ENCODE results near the gene KLF1.
"Not testable (repeated sequence)": the region's sequence is repeated elsewhere in the genome, so short reads cannot be mapped to it uniquely, and the experiment has no call there.

Gene KLF1

GRCh38 chr19:12866416-12867119, 20.4 kb downstream of the KLF1 start:
- no peak for DNase-seq

GRCh38 chr19:12865746-12866415, 21.1 kb downstream of the KLF1 start:
- no peak for DNase-seq

- DNase-seq, result no peak
Measured at GRCh38 chr19:12864721-12865715, 22.0 kb downstream of the KLF1 start.

- DNase-seq, result no peak
Measured at GRCh38 chr19:12864143-12864542, 22.9 kb downstream of the KLF1 start.

DNA sequence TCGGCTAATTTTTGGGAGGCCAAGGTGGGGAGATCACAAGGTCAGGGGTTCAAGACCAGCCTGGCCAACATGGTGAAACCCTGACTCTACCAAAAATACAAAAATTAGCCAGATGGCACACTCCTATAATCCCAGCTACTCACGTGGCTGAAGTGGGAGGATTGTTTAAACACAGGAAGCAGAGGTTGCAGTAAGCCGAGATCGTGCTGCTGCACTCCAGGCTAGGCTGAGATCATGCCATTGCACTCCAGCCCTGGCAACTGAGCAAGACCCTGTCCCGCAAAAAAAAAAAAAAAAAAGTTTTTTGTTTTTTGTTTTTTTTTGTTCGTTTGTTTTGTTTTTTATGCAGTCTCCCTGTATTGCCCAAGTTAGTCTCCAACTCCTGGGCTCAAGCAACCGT, 27.5 kb downstream of the KLF1 start:
- peak; percentile 22 for DNase-seq

GRCh38 chr19:12858041-12858928, 28.7 kb downstream of the KLF1 start:
- no peak for DNase-seq

GRCh38 chr19:12856653-12857052, 30.3 kb downstream of the KLF1 start:
- DNase-seq, result no peak

DNA sequence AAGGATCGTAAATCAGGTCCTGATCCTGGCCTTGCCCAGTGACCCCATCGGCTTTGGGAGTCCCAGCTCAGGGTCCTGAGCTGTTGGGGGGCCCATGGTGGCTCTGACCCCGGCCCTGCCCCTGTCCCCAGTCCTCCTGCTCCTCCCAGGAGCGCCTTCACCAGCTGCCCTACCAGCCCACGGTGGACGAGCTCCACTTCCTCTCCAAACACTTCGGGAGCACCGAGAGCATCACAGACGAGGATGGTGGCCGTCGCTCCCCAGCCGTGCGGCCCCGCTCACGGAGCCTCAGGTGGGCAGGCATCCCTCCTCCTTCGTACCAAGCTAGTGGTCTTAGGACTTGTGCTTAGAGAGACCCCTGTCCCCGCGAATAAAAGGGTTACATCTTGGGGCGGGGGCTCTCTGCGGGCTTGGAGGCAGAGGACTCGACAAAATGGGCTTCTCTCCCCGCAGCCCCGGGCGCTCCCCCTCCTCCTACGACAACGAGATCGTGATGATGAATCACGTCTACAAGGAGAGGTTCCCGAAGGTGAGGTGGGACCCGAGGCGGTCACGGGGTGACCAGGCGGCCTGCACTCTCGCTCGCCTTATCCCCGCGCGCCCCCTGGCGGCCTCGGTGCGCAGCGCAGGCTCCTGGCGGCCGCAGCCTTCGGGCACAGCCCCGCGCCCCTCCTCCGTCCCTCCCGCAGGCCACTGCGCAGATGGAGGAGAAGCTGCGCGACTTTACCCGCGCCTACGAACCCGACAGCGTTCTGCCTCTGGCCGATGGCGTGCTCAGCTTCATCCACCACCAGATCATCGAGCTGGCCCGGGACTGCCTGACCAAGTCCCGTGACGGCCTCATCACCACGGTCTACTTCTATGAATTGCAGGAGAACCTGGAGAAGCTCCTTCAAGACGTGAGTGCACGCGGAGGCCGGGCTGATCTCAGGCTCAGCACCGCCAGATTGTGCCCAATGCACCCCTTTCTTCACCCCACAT, 39.6 kb downstream of the KLF1 start:
- peak; percentile 73 for DNase-seq

GRCh38 chr19:12846613-12847012, 40.4 kb downstream of the KLF1 start:
- DNase-seq, result not testable (repeated sequence)

- DNase-seq, result no peak
Measured at GRCh38 chr19:12843999-12844732, 42.8 kb downstream of the KLF1 start.

GRCh38 chr19:12843328-12843727, 43.7 kb downstream of the KLF1 start:
- DNase-seq, result no peak

GRCh38 chr19:12842511-12842910, 44.5 kb downstream of the KLF1 start:
- no peak for DNase-seq

GRCh38 chr19:12841094-12841493, 45.9 kb downstream of the KLF1 start:
- DNase-seq, result peak; percentile 96

DNA sequence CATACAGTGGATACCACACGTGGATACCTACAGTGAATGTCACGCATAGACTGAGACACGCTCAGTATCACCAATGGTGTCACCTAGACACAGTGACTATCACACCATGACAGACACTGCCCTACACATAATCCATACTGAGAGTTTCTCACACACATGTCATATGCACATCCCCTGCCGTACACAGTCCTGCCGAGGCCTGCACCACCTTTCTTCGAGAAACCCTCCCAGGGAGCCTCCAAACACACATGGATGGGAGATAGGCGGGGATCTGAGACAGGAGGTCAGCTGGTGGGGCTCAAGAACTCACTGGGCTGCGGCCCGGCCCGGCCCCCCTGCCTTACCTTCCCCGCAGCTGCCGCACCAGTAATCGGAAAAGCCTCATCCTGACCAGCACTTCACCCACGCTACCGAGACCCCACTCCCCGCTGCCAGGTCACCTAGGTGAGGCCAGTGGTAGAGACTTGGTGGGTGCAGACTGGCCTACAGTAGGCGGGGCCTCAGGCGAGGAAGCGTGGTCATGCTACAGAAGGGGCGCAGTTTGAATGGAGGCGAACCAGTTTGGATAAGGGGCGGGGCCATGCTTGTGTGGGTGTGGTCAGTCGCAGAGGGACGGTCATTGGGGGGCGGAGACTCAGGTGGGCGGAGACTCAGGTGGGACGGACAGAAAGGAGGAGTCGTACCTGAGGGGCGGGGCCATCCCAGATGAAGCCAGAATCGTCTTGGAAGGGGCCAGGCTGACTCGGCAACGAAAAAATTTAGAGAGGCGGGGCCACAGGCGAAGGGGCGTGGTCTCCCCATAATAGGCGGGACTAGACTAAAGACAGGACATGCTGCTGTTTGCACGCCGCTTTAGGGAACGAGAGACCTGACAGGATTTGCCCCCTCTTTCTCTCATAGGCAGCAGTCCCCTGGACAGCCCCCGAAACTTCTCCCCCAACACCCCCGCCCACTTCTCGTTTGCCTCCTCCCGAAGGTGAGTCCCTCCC, 46.6 kb downstream of the KLF1 start:
- peak; percentile 91 for DNase-seq

GRCh38 chr19:12838886-12839756, 47.9 kb downstream of the KLF1 start:
- DNase-seq, result peak; percentile 41

GRCh38 chr19:12838182-12838885, 48.7 kb downstream of the KLF1 start, which contains the start of gene MAST1:
Gene MAST1, plus strand, starts transcription at chr19:12838515. Its CDS starts 58 bp downstream, at chr19:12838573.
- DNase-seq, result peak; percentile 54

DNA sequence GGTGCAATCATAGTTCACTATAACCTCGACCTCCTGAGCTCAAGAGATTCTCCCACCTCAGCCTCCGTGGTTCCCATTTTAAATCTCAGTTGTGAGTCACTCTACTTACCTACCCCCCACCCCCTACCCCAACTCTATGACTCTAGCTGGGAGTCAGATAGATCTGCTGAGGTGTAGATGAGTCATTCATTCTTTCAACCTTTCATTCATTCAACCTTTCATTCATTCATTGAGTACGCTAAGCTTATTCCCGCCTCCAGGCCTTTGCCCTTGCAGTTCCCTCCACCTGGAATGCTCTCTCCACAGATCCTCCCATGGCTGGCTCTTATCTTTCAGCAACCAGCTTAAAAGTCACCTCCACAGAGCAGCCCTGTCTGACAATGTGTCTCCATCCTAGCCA, 49.8 kb downstream of the KLF1 start:
- no peak for DNase-seq
